HepG2 (cell line): ENCODE results near the gene ATP6V1C2. TPM values are rescaled to one million over a fixed set of nuclear protein-coding genes. Genes with fewer than 3 reads are reported as not detected.

Experiments
- CEBPB ChIP-seq: IDR thresholded peaks from 2 replicates; pipeline ENCODE4 v1.6.1; 2011; ENCODE audit warnings: low read depth, low read length, improper control_type of control experiment, borderline replicate concordance
- DMAP1 ChIP-seq: IDR thresholded peaks from 2 replicates; pipeline ENCODE4 v1.6.1; 2016
- HDAC1 ChIP-seq: sonication (generic); formaldehyde crosslinking; IDR thresholded peaks from 2 replicates; pipeline ENCODE4 v1.5.1; 2020; ENCODE audit warnings: mild to moderate bottlenecking, missing genetic modification reagents
- IRX3 ChIP-seq: sonication (generic); formaldehyde crosslinking; IDR thresholded peaks from 2 replicates; pipeline ENCODE4 v1.8.1; 2023; ENCODE audit warnings: mild to moderate bottlenecking, low read depth, missing genetic modification reagents, borderline replicate concordance
- JUNB ChIP-seq: sonication (generic); formaldehyde crosslinking; IDR thresholded peaks from 2 replicates; pipeline ENCODE4 v1.8.0; 2022; ENCODE audit warnings: missing genetic modification reagents, mild to moderate bottlenecking, borderline replicate concordance
- MAFF ChIP-seq: IDR thresholded peaks from 2 replicates; pipeline ENCODE4 v1.6.1; 2011; ENCODE audit warnings: low read depth, low read length, improper control_type of control experiment
- MBD4 ChIP-seq: IDR thresholded peaks from 2 replicates; pipeline ENCODE4 v1.6.1; 2012; ENCODE audit warnings: low read length, inconsistent platforms, borderline replicate concordance
- NAIF1 ChIP-seq: sonication (generic); formaldehyde crosslinking; IDR thresholded peaks from 2 replicates; pipeline ENCODE4 v1.5.0; 2020; ENCODE audit warnings: mild to moderate bottlenecking, missing genetic modification reagents, borderline replicate concordance
- TCF12 ChIP-seq, 2 experiments: fragments of 450-650 bp in 1 of 2; sonication (generic) in 1 of 2; formaldehyde crosslinking in 1 of 2; IDR thresholded peaks; 2 replicates each; pipeline versions ENCODE4 v1.6.1 to v1.8.0; 2017 to 2022; ENCODE audit warnings: antibody characterized with exemption in 1 of 2, mild to moderate bottlenecking in 1 of 2, missing genetic modification reagents in 1 of 2, moderate library complexity in 1 of 2
- ZFP41 ChIP-seq: sonication (generic); formaldehyde crosslinking; IDR thresholded peaks from 2 replicates; pipeline ENCODE4 v1.4.0; 2020; ENCODE audit warnings: mild to moderate bottlenecking, missing genetic modification reagents, borderline replicate concordance
- ZFP90 ChIP-seq: sonication (generic); formaldehyde crosslinking; IDR thresholded peaks from 2 replicates; pipeline ENCODE4 v1.8.0; 2022; ENCODE audit warnings: missing genetic modification reagents, mild to moderate bottlenecking, inconsistent platforms, borderline replicate concordance
- ZMYM2 ChIP-seq: sonication (generic); formaldehyde crosslinking; IDR thresholded peaks from 2 replicates; pipeline ENCODE4 v1.8.0; 2022; ENCODE audit warnings: mild to moderate bottlenecking, missing genetic modification reagents
- ZNF17 ChIP-seq: sonication (generic); formaldehyde crosslinking; IDR thresholded peaks from 2 replicates; pipeline ENCODE4 v1.5.0; 2020; ENCODE audit warnings: mild to moderate bottlenecking, missing genetic modification reagents
- ZNF44 ChIP-seq: sonication (generic); formaldehyde crosslinking; IDR thresholded peaks from 2 replicates; pipeline ENCODE4 v1.5.1; 2020; ENCODE audit warnings: mild to moderate bottlenecking, missing genetic modification reagents
- ZNF7 ChIP-seq: IDR thresholded peaks from 2 replicates; pipeline ENCODE4 v1.6.1; 2016; ENCODE audit warnings: missing biosample characterization, missing genetic modification reagents
- polyA plus RNA-seq, 8 experiments: library from polyadenylated mRNA; depleted of rRNA in 3 of 8; stranded (reverse) in 7 of 8; unstranded in 1 of 8; fragments of >200 nt; fragmentation: Illumina TruSeq in 4 of 8; extraction: Trizol in 4 of 8; gene quantifications; 2 replicates each; pipeline versions ENCODE4 v1.2.1 to v1.2.3, GENCODE V29; 2011 to 2016; ENCODE audit warnings: low read depth in 4 of 8, missing spikeins in 1 of 8, mixed read lengths in 1 of 8; ENCODE audit not compliant: insufficient read depth in 1 of 8
- total RNA-seq, 5 experiments: library from RNA; depleted of rRNA; stranded (reverse); fragments of >200 nt; fragmentation: Illumina TruSeq; extraction: Trizol; gene quantifications; 2 replicates each; pipeline ENCODE4 v1.2.3, GENCODE V29; 2016; ENCODE audit warnings: low read depth in 1 of 5
- TF ChIP-seq, protein P1 (sequence below): sonication (generic); formaldehyde crosslinking; IDR thresholded peaks from 2 replicates; pipeline ENCODE4 v1.4.0; 2020; ENCODE audit warnings: missing genetic modification reagents
- TF ChIP-seq, protein P2 (sequence below): sonication (generic); formaldehyde crosslinking; IDR thresholded peaks from 2 replicates; pipeline ENCODE4 v1.4.0; 2020; ENCODE audit warnings: missing genetic modification reagents
- TF ChIP-seq, protein P3 (sequence below): IDR thresholded peaks from 2 replicates; pipeline ENCODE4 v1.6.1; 2016; ENCODE audit warnings: low read depth, borderline replicate concordance
- TF ChIP-seq, protein P4 (sequence below): sonication (generic); formaldehyde crosslinking; IDR thresholded peaks from 2 replicates; pipeline ENCODE4 v1.4.0; 2020; ENCODE audit warnings: missing genetic modification reagents, borderline replicate concordance
- TF ChIP-seq, protein P5 (sequence below): sonication (generic); formaldehyde crosslinking; IDR thresholded peaks from 2 replicates; pipeline ENCODE4 v1.8.1; 2022; ENCODE audit warnings: mild to moderate bottlenecking, missing genetic modification reagents

Gene ATP6V1C2
- total and polyA plus RNA-seq, 2 of the 13 experiments (the other 11 are each of a cell fraction or from before 2014, with no cell fraction given): 0.04 to 0.29 TPM

DNA sequence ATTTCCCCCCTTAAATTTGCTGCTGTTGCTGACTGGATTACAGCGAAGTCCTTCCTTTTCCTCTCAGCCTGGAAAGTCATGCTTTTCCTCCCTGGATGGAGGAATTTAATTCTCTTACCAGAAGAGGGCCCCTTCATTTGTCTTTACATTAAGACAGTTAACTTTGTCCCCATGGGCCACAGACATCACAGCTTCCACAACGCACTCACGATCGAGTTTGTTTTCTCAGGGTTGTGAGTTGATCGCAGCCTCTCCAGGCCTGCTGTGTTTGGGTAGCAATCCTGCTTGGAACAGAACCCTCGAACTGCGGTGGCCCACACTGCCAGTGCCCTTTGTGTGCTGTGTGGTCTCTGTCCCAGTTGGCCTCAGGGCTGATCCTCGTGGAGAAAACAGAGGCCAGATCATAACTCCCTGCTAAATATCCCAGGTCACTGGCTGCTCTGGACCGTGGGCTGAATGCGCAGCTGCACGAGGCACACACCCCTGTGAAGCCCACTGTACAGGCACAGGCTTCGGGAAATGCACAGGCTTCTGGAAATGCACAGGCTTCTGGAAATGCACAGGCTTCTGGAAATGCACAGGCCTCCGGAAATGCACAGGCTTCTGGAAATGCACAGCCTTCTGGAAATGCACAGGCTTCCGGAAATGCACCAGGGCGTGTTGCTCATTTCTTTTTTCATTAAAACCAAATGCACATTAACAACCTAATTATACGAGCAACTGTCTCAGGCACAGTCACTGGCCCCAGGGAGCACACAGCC lies 93.3 kb downstream of the ATP6V1C2 start (continued):
- TF ChIP-seq, protein P1, sequence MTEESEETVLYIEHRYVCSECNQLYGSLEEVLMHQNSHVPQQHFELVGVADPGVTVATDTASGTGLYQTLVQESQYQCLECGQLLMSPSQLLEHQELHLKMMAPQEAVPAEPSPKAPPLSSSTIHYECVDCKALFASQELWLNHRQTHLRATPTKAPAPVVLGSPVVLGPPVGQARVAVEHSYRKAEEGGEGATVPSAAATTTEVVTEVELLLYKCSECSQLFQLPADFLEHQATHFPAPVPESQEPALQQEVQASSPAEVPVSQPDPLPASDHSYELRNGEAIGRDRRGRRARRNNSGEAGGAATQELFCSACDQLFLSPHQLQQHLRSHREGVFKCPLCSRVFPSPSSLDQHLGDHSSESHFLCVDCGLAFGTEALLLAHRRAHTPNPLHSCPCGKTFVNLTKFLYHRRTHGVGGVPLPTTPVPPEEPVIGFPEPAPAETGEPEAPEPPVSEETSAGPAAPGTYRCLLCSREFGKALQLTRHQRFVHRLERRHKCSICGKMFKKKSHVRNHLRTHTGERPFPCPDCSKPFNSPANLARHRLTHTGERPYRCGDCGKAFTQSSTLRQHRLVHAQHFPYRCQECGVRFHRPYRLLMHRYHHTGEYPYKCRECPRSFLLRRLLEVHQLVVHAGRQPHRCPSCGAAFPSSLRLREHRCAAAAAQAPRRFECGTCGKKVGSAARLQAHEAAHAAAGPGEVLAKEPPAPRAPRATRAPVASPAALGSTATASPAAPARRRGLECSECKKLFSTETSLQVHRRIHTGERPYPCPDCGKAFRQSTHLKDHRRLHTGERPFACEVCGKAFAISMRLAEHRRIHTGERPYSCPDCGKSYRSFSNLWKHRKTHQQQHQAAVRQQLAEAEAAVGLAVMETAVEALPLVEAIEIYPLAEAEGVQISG (CRISPR knock-in tag): no peak
- TF ChIP-seq, protein P2, sequence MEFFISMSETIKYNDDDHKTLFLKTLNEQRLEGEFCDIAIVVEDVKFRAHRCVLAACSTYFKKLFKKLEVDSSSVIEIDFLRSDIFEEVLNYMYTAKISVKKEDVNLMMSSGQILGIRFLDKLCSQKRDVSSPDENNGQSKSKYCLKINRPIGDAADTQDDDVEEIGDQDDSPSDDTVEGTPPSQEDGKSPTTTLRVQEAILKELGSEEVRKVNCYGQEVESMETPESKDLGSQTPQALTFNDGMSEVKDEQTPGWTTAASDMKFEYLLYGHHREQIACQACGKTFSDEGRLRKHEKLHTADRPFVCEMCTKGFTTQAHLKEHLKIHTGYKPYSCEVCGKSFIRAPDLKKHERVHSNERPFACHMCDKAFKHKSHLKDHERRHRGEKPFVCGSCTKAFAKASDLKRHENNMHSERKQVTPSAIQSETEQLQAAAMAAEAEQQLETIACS (CRISPR knock-in tag): no peak
- TF ChIP-seq NAIF1 (CRISPR knock-in tag) (no peak), MAFF (no peak), ZNF17 (no peak), IRX3 (no peak), TCF12 (IDR thresholded peaks at IDR 0.05) (no peak), TCF12 (CRISPR knock-in tag; IDR thresholded peaks at IDR 0.05) (no peak), MBD4 (no peak), CEBPB (no peak), DMAP1 (CRISPR knock-in tag) (no peak), HDAC1 (no peak; the same call in none of the 2 replicates), ZNF7 (CRISPR knock-in tag) (no peak), ZMYM2 (CRISPR knock-in tag) (peak; percentile 80), ZFP41 (CRISPR knock-in tag) (no peak), ZNF44 (CRISPR knock-in tag) (no peak), ZFP90 (no peak), JUNB (no peak)
- TF ChIP-seq, protein P3, sequence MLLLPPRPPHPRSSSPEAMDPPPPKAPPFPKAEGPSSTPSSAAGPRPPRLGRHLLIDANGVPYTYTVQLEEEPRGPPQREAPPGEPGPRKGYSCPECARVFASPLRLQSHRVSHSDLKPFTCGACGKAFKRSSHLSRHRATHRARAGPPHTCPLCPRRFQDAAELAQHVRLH (CRISPR knock-in tag): peak; percentile 33; the same call in 1 of the 2 replicates
- TF ChIP-seq, protein P4, sequence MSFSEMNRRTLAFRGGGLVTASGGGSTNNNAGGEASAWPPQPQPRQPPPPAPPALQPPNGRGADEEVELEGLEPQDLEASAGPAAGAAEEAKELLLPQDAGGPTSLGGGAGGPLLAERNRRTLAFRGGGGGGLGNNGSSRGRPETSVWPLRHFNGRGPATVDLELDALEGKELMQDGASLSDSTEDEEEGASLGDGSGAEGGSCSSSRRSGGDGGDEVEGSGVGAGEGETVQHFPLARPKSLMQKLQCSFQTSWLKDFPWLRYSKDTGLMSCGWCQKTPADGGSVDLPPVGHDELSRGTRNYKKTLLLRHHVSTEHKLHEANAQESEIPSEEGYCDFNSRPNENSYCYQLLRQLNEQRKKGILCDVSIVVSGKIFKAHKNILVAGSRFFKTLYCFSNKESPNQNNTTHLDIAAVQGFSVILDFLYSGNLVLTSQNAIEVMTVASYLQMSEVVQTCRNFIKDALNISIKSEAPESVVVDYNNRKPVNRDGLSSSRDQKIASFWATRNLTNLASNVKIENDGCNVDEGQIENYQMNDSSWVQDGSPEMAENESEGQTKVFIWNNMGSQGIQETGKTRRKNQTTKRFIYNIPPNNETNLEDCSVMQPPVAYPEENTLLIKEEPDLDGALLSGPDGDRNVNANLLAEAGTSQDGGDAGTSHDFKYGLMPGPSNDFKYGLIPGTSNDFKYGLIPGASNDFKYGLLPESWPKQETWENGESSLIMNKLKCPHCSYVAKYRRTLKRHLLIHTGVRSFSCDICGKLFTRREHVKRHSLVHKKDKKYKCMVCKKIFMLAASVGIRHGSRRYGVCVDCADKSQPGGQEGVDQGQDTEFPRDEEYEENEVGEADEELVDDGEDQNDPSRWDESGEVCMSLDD (CRISPR knock-in tag): no peak
- TF ChIP-seq, protein P5, sequence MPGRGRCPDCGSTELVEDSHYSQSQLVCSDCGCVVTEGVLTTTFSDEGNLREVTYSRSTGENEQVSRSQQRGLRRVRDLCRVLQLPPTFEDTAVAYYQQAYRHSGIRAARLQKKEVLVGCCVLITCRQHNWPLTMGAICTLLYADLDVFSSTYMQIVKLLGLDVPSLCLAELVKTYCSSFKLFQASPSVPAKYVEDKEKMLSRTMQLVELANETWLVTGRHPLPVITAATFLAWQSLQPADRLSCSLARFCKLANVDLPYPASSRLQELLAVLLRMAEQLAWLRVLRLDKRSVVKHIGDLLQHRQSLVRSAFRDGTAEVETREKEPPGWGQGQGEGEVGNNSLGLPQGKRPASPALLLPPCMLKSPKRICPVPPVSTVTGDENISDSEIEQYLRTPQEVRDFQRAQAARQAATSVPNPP (CRISPR knock-in tag): no peak
